Measurements from ENCODE around the gene SLC44A3.

The SLC44A3 gene

DNA sequence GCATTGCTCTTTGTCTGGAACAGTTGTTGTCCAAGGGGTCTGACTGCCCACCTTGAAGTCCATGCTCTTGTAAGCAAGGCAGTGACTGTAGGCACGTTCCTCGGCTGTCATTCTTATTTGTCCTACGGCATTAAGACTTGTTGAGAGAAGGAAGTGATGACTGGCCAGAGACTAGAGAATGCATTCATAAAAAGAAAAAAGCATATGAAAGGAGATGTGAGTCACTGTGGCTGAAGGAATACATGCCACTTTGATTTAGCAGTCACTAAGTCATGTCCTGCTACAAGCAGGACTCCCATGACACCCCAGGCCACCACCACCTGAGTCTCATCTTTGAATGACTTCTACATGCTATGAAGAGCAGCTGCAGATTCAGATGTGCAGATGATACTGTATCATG lies 56.2 kb downstream of the SLC44A3 start:
- DNase-seq = no peak

DNA sequence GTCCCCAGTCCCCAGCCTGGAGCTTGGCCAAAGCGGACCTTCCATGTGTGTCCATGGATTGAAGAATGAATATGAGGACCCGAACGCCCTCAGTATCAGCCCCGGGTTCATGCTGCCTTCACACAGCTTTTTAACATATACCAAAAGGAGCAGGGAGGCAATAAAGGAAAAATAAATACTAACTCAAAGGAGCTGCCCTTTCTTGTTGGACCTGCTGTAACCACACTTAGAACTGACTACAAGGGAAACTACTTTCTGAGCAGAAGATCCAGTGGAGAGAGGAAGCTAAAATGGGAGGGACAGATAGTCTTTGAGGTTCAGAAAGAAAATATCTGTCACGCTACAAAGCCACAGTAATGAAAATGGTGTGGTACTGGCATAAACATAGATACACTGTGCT lies 58.2 kb downstream of the SLC44A3 start:
- DNase-seq = no peak

GRCh38 chr1:94883691-94884090 lies 63.5 kb downstream of the SLC44A3 start:
- DNase-seq = no peak

DNA sequence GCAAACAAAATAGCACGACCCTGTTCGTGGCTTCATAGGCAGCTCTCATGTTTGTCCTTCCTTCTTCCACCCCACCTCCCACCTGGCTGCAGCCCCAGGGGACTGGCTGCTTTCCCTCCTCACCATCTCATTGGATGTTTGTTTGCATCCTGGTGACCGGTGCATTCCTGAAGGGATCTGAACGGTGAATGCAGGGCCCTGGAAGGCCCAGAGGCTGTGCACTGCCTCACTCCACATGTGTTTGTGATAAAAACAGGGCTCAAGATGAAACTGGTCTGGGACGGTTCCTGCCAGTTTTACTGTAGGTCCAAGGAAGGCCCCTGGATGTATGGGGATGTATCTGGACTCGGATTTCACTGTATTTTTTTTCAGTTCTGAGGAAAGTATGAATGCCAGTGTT lies 63.9 kb downstream of the SLC44A3 start:
- peak; percentile 28 for DNase-seq

DNA sequence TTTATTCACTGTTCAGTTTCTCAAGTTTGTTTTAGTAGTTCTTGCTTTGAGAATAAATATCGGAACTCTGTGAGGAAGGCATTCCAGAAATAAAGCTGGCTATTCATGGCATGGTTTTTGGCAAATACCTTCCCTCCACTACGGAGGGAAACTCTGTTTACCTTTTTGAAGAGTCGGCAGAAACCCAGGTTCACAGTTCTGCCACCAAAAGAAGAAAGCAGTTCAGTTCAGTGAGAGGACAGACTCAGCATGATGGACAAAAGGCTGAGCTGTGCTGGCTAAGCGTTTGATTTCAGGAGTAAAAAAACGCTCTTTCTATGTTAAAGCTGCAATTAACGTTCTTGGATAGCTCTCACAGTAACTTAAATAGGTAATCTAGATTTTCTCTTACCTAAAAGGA lies 64.3 kb downstream of the SLC44A3 start:
- DNase-seq = no peak

GRCh38 chr1:94886361-94886760 lies 66.2 kb downstream of the SLC44A3 start:
- no peak for DNase-seq

- no peak for DNase-seq
Measured at GRCh38 chr1:94887106-94887505, 66.9 kb downstream of the SLC44A3 start.

- DNase-seq = no peak
Measured at GRCh38 chr1:94887603-94888171, 67.5 kb downstream of the SLC44A3 start.

DNA sequence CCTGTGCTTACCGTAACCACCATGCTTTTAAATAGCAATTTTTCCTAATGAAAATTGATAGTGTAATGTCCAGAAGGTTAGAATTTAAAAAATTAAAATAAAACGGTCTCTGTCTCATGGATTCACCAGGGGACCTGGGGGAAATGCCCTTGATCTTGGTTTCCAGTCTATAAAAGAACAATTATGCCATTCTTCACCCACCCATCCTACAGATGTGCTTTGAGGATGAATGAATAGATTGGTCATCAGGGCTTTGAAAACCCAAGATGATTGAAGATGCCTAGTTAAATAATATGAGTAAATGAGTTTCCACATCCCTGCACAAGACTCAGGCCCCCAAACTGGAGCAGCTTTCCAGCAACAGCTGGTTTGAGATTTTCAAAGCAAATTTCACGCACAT lies 68.0 kb downstream of the SLC44A3 start:
- no peak for DNase-seq

DNA sequence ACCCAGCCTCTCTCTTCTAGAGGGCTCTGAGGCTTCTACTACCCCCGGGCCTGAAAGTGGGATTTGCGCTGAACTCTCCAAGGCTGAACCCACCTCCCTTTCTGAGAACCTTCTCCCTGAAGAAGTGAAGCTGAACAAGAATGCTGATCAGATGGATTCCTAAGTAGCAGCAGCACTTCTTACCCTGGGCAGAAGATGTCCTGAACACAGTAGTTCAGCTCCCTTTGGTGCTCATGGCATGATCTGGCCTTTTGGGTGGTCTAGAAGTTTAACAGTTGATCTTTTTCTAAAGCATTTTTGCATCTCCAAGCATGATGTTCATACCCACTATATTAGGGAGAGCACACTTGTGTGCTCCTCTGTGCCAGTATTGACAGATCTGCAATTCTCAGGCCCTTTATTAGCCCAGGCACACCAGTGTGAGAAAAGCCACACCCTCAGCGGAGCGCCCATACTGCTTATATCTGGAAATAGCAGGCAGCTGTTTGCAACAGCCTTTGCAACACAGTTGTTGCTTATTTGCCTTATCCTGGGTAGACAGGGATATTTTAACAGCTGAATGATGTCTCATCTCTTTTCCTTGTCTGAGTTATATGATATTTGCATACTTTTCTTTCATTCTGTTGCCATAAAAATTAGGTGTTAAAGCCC lies 72.6 kb downstream of the SLC44A3 start:
- DNase-seq = no peak

GRCh38 chr1:94894630-94895029 lies 74.5 kb downstream of the SLC44A3 start:
- DNase-seq = no peak

DNA sequence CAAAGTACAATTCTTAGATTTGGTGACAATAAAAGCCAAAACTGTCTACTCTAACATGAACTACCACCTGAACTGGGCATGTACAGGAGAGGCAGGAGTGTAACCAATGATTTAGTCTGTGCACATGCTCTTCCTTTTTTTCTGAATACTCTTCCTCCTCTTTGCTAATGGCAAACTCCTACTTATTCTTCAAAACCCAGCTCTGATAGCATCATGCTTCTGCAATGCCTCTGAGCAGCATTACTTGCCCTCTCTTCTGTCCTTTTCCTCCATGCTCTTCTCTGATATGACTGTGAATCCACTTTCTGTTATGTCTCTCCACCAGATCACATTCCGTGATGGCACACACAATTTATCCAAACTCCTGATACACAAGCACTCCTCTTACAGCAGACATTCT lies 75.4 kb downstream of the SLC44A3 start:
- DNase-seq = no peak

DNA sequence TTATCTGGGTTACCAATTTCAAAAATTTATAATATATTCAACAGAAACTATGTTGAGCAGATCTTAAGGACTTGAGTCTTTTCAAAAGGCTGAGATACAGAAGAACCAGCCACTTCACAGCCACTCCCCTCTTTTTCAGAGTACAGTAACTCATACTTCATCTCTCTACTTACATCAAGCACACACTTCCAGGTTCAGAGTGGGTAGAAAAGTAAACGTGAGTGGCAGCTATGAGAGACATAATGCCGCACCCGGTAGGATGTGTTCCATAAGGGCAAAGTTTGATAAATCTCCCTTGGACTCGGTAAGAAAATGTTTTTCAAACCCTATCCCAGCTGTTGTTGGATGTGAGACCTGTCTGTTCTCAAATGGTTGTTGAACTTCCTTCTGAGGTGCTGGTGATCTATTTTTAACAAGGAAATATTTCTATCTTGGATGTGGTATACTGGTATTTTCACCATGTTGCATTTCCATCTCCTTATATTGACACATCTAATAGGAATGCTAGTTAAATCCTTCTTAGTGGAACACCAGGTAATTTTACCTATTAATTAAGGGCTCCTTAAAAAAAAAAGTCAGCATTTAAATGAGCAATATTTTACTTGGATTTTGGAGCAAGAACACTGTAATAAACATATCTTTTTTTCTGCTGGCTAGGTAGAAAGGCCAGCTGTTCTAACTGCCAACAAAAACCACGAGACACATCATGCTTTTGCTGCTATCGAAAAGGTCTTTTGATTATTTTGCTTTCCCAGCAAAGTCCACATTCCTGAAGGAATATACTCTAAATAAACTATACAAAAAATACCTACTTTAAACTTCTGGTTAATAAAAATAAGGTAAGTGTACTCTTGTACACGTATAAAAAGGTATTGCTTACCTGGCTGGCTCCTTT lies 78.6 kb downstream of the SLC44A3 start:
- peak; percentile 26 for DNase-seq

DNA sequence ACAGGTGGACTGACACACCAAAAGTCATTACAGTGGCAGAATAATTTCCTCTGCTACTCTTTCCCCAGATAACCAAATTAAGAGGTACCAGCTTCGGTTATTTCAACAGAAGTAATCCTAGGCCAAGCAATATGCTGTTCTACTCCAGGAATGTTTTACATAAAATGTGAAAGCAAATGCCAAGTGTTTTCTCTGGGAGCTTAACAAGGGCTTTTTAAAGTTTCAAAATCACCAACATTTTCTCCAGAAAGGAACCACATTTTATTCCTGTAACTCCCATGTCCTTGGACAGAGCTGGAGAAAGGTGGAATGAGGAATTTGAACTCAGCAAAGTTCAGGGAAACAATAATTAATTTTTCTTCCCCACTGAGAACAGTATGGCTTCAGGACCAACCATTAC lies 79.6 kb downstream of the SLC44A3 start:
- no peak for DNase-seq

- no peak for DNase-seq
Measured at GRCh38 chr1:94901841-94902240, 81.7 kb downstream of the SLC44A3 start.

DNA sequence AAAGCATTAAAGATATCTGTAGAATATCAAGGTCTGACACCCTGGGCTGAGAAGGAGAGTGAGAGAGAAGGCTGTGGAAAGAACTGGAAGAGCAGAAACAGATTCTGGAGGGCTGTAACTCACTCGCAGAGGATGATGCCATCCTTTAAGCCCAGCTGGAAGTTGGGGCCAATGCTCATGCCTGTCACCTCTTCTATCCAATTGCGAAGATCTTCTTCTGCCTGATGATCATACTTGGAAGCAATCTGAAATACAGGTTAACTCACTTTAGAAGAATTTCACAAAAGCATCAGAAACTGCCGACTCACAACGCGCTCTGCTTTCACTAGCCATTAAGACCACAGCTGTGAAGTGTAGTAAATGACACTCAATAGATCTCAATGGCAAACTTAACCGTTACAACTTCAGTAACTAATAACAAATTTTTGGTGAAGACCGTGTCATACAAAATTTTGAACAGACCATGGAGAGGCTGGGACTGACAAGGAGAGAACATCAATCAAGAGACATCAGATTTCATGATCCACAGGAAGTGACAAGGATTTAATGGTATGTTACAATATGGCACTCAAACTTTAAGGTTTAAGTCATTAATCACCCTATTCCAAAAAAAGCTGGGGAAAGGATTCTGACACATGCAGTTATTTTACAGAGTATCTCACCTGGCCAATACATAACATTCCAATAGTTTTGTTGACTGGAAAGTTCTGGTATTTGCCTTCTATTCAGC lies 83.3 kb downstream of the SLC44A3 start:
- peak; percentile 39 for DNase-seq

DNA sequence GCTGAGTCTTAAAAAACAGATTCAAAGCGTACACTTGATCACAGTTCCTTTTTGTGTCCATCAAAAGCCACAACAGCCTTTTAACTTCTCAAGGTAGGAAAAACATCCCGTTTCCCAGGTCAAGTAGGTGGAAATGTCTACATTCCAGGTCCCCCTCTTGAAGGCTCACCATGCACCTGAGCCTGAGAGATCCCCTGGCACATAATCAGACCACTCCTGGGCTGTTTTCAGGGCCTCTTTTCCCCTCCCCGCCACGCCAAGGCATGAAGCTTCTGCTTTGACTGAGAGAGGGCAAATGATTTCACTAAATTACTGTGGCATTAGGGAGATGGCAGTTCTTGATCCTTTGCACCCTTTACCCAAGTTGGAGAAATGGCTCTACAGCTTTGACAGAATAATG lies 85.0 kb downstream of the SLC44A3 start:
- no peak for DNase-seq

- no peak for DNase-seq
Measured at GRCh38 chr1:94906382-94906781, 86.2 kb downstream of the SLC44A3 start.

DNA sequence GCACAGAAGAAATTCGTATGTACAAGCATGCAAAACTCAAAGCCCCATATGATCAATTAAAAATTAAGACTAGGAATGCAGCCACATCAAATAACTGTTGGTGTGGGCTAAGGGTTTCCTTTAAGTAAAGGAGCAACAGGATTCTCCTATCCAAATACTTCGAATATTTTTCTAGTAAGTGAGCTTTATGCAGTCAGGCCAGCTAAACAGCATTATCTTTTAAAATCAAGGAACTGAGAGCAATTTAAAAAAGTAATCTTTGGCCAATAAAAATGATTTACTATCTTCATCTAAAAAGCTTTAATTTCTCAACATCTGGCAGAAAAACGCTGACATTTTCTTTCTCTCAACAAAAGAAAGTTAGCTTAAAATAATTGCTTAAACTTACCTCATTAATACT lies 87.0 kb downstream of the SLC44A3 start:
- no peak for DNase-seq

GRCh38 chr1:94908190-94908589 lies 88.0 kb downstream of the SLC44A3 start:
- DNase-seq = no peak

- DNase-seq = no peak
Measured at GRCh38 chr1:94908965-94909364, 88.8 kb downstream of the SLC44A3 start.

DNA sequence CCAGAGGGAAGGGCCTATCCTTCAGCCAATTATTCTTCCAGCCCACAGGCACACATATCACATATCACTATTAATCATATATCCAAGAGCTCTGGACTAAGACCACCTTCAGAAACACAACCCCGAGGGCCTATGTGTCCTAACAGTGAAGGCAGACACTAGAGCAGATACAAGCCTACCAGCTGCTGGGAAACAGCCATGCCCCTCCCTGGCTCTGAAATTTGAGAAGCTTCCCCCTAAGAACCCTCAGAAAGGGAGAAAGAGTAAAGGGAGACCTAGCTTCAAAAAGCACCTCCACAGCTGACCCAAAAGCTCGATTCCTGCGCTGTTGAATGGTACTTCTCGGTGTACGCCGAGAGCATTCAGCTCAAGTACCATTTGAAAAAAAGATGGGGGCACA lies 89.3 kb downstream of the SLC44A3 start:
- DNase-seq = no peak
